Tibial nerve (tissue), 4 donors: ENCODE measurements around the gene OSBPL6.

Experiments
- EP300 ChIP-seq, 2 donors: sonication (generic); formaldehyde crosslinking; IDR thresholded peaks; one replicate each; pipeline ENCODE4 v1.6.1; 2017; ENCODE audit warnings: antibody characterized with exemption in 2 of 2, mild to moderate bottlenecking in 1 of 2
- TF ChIP-seq, protein P1 (sequence below), 5 experiments: fragments of 200-600 bp in 3 of 5; fragments of 450-650 bp in 2 of 5; sonication (generic) in 3 of 5; IDR thresholded peaks; one replicate each; pipeline ENCODE4 v1.5.1; 2016 to 2019; ENCODE audit warnings: antibody characterized with exemption in 5 of 5, mild to moderate bottlenecking in 3 of 5, moderate library complexity in 2 of 5

DNA sequence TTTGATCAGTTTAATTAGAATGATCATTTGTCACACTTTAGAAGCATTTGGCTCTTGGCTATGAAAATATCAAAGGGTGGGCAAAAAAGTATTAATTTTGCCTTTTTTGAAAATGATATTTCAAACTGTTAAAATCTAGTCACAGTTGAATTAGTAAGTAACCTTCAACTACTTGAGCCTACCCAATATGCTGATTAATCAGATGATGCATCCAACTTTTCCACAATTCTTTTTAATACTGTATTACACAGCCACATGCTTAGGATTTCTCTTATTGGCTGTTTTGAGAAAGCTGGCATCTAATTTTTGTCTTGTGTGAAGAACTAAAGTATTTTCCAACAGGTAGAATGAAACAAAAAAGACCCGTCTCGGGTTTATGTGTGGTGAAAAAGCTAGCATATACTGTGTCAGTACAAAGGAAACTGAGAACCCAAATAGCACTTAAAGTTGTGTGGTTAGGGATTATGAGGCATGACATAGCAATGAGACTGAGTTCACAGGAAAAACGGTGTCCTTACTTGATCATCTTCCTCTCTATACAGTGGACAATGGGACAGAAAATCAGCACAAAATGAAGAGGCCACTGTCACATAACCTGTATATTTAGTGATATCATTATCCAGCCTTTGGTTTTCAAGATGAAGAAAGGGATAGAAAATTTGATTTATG, 11.7 kb downstream of the OSBPL6 start:
- TF ChIP-seq, protein P1, sequence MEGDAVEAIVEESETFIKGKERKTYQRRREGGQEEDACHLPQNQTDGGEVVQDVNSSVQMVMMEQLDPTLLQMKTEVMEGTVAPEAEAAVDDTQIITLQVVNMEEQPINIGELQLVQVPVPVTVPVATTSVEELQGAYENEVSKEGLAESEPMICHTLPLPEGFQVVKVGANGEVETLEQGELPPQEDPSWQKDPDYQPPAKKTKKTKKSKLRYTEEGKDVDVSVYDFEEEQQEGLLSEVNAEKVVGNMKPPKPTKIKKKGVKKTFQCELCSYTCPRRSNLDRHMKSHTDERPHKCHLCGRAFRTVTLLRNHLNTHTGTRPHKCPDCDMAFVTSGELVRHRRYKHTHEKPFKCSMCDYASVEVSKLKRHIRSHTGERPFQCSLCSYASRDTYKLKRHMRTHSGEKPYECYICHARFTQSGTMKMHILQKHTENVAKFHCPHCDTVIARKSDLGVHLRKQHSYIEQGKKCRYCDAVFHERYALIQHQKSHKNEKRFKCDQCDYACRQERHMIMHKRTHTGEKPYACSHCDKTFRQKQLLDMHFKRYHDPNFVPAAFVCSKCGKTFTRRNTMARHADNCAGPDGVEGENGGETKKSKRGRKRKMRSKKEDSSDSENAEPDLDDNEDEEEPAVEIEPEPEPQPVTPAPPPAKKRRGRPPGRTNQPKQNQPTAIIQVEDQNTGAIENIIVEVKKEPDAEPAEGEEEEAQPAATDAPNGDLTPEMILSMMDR (IDR thresholded peaks at IDR 0.05), result no peak
- no peak for TF ChIP-seq EP300 (IDR thresholded peaks at IDR 0.05)
